Thyroid gland (tissue), 4 donors: ENCODE data around the gene HAO2.

Experiments
- CTCF ChIP-seq, 6 experiments: fragments of 200-600 bp in 3 of 6; fragments of 450-650 bp in 3 of 6; sonication (generic) in 3 of 6; IDR thresholded peaks; one replicate each; pipeline ENCODE4 v1.5.1; 2016 to 2019; ENCODE audit warnings: antibody characterized with exemption in 6 of 6, mild to moderate bottlenecking in 2 of 6, inconsistent platforms in 1 of 6, moderate library complexity in 1 of 6
- POLR2A ChIP-seq, 2 donors: fragments of 450-650 bp; IDR thresholded peaks; one replicate each; pipeline ENCODE4 v1.6.1; 2017; ENCODE audit warnings: antibody characterized with exemption in 2 of 2, mild to moderate bottlenecking in 2 of 2, moderate library complexity in 1 of 2

GRCh38 chr1:119371815-119372214, 3.2 kb downstream of the HAO2 start:
- TF ChIP-seq CTCF (IDR thresholded peaks at IDR 0.05) (no peak), POLR2A (IDR thresholded peaks at IDR 0.05) (no peak)
